Activated T-helper 1 cell treated with anti-CD3 and anti-CD28 coated beads, Interleukin-12 subunit alpha, Interleukin-12 subunit beta, Interleukin-2, Interleukin-4 antibody, amounts not matched to agents 30 ng/mL and 10 ng/mL and 1 ng/mL, durations not matched to agents 14 hours and 24 hours and 36 hours (primary cell): ENCODE results near the gene FBXO33. TPM values are rescaled to one million over a fixed set of nuclear protein-coding genes. Genes with fewer than 3 reads are reported as not detected.
A peak's percentile ranks its signal among the peaks of the same experiment; 100 is the strongest.

Experiments used
- DNase-seq: peaks from one replicate; pipeline ENCODE4 v3.0.0; 2021; ENCODE audit warnings: low spot score
- H3K27ac Mint-ChIP-seq: one replicate; pipeline ENCODE4 v1.8.0; 2021; ENCODE audit warnings: mild to moderate bottlenecking, mixed read lengths
- H3K27me3 Mint-ChIP-seq: one replicate; pipeline ENCODE4 v1.8.0; 2022; ENCODE audit warnings: mild to moderate bottlenecking, moderate library complexity, mixed read lengths; ENCODE audit not compliant: insufficient read depth
- H3K36me3 Mint-ChIP-seq: one replicate; pipeline ENCODE4 v1.8.0; 2021; ENCODE audit warnings: low read depth, mixed read lengths
- H3K4me1 Mint-ChIP-seq: one replicate; pipeline ENCODE4 v1.8.0; 2021; ENCODE audit warnings: low read depth, mixed read lengths
- H3K4me3 Mint-ChIP-seq: one replicate; pipeline ENCODE4 v1.8.0; 2021; ENCODE audit warnings: mild to moderate bottlenecking, moderate library complexity, mixed read lengths
- H3K9me3 Mint-ChIP-seq: one replicate; pipeline ENCODE4 v1.8.0; 2021; ENCODE audit warnings: mixed read lengths
- intact Hi-C: fragments of 100-400 bp; cut with micrococcal nuclease; formaldehyde crosslinking; loops from one replicate; pipeline ENCODE4 v1.15.1; 2024
- total RNA-seq: library from RNA; stranded (reverse); gene quantifications from 2 replicates; pipeline ENCODE4 v1.2.3, GENCODE V29; 2022

Gene FBXO33
- total RNA-seq: 18.1 and 20.5 TPM in 2 replicates

- peaks cover 2% of the 10 kb centered on the region for H3K36me3 Mint-ChIP-seq
- peak; percentile 96 for DNase-seq
- no peaks in the 10 kb centered on the region for H3K9me3 Mint-ChIP-seq
- intact Hi-C loops: loop anchor here (1.0 to 10.0 kb wide), 8 partner anchors 49 to 1367 kb away; partner anchors contain the start of genes GEMIN2, PNN, SEC23A and TRAPPC6B
- H3K4me1 Mint-ChIP-seq: peaks cover 41% of the 10 kb centered on the region
- peak within 1 kb of the TSS; percentile 99 for H3K4me3 Mint-ChIP-seq
- H3K27ac Mint-ChIP-seq: peak within 1 kb of the TSS; percentile 100
- H3K27me3 Mint-ChIP-seq: no peaks in the 10 kb centered on the region
Observed at GRCh38 chr14:39432179-39432618, at the start of gene FBXO33. Gene FBXO33 (minus strand): TSS chr14:39432433. CDS start chr14:39432162, 271 bp downstream.

- H3K27ac Mint-ChIP-seq: peak overlapping the region; percentile 40
- peaks cover 6% of the 10 kb centered on the region for H3K4me1 Mint-ChIP-seq
- no peak for DNase-seq
- peaks cover 5% of the 10 kb centered on the region for H3K9me3 Mint-ChIP-seq
- H3K4me3 Mint-ChIP-seq: no peak overlapping the region
- no peaks in the 10 kb centered on the region for H3K27me3 Mint-ChIP-seq
- intact Hi-C loops: no loop called here
- peaks cover 1% of the 10 kb centered on the region for H3K36me3 Mint-ChIP-seq
Observed at GRCh38 chr14:39474416-39474911, 42.2 kb upstream of the FBXO33 start.

- no peak for DNase-seq
- peaks cover 1% of the 10 kb centered on the region for H3K36me3 Mint-ChIP-seq
- H3K4me3 Mint-ChIP-seq: no peak overlapping the region
- H3K4me1 Mint-ChIP-seq: peaks cover 6% of the 10 kb centered on the region
- H3K27ac Mint-ChIP-seq: no peak overlapping the region
- H3K27me3 Mint-ChIP-seq: no peaks in the 10 kb centered on the region
- no peaks in the 10 kb centered on the region for H3K9me3 Mint-ChIP-seq
- intact Hi-C loops: no loop called here
Observed at GRCh38 chr14:39472078-39472477, 39.8 kb upstream of the FBXO33 start.

GRCh38 chr14:39469094-39469710, 37.0 kb upstream of the FBXO33 start:
- Mint-ChIP-seq H3K27me3 (peaks cover 2% of the 10 kb centered on the region), H3K4me1 (no peaks in the 10 kb centered on the region), H3K27ac (no peak overlapping the region), H3K9me3 (no peaks in the 10 kb centered on the region), H3K4me3 (no peak overlapping the region), H3K36me3 (peaks cover 1% of the 10 kb centered on the region)
- DNase-seq: no peak
- intact Hi-C loops: no loop called here

- DNase-seq: no peak
- Mint-ChIP-seq H3K27ac (no peak overlapping the region), H3K27me3 (peaks cover 2% of the 10 kb centered on the region), H3K36me3 (peaks cover 1% of the 10 kb centered on the region), H3K4me1 (no peaks in the 10 kb centered on the region), H3K4me3 (no peak overlapping the region), H3K9me3 (no peaks in the 10 kb centered on the region)
- intact Hi-C loops: no loop called here
Observed at GRCh38 chr14:39467889-39468524, 35.8 kb upstream of the FBXO33 start.

- no peaks in the 10 kb centered on the region for H3K9me3 Mint-ChIP-seq
Observed at GRCh38 chr14:39459795-39460478, 27.7 kb upstream of the FBXO33 start.

GRCh38 chr14:39456702-39457250, 24.5 kb upstream of the FBXO33 start:
- Mint-ChIP-seq H3K9me3 (no peaks in the 10 kb centered on the region), H3K4me1 (peaks cover 15% of the 10 kb centered on the region), H3K36me3 (no peaks in the 10 kb centered on the region), H3K27ac (no peak overlapping the region), H3K4me3 (no peak overlapping the region), H3K27me3 (no peaks in the 10 kb centered on the region)
- DNase-seq: no peak
- intact Hi-C loops: no loop called here

More at GRCh38 chr14:39459795-39460478, 27.7 kb upstream of the FBXO33 start:
- Mint-ChIP-seq H3K4me3 (no peak overlapping the region), H3K4me1 (peaks cover 4% of the 10 kb centered on the region), H3K27me3 (no peaks in the 10 kb centered on the region), H3K36me3 (no peaks in the 10 kb centered on the region), H3K27ac (no peak overlapping the region)
- DNase-seq: no peak
- intact Hi-C loops: no loop called here

GRCh38 chr14:39454906-39455539, 22.8 kb upstream of the FBXO33 start:
- Mint-ChIP-seq H3K27ac (peak overlapping the region; percentile 67), H3K9me3 (no peaks in the 10 kb centered on the region), H3K4me3 (no peak overlapping the region), H3K27me3 (no peaks in the 10 kb centered on the region), H3K36me3 (no peaks in the 10 kb centered on the region), H3K4me1 (peaks cover 22% of the 10 kb centered on the region)
- intact Hi-C loops: no loop called here
- no peak for DNase-seq

GRCh38 chr14:39452680-39453079, 20.4 kb upstream of the FBXO33 start:
- Mint-ChIP-seq H3K4me3 (no peak overlapping the region), H3K27ac (no peak overlapping the region), H3K27me3 (no peaks in the 10 kb centered on the region), H3K36me3 (no peaks in the 10 kb centered on the region), H3K9me3 (no peaks in the 10 kb centered on the region), H3K4me1 (peaks cover 41% of the 10 kb centered on the region)
- intact Hi-C loops: no loop called here
- DNase-seq: no peak

- Mint-ChIP-seq H3K27ac (peak overlapping the region; percentile 78), H3K9me3 (no peaks in the 10 kb centered on the region), H3K36me3 (no peaks in the 10 kb centered on the region), H3K27me3 (no peaks in the 10 kb centered on the region), H3K4me3 (peak overlapping the region; percentile 2), H3K4me1 (peaks cover 49% of the 10 kb centered on the region)
- no peak for DNase-seq
- intact Hi-C loops: no loop called here
Observed at GRCh38 chr14:39451811-39452210, 19.6 kb upstream of the FBXO33 start.

- intact Hi-C loops: loop anchor here (5.0 kb wide), 1 partner anchor 215 kb away; the partner anchor contains the start of gene MIA2
- DNase-seq: no peak
- H3K4me3 Mint-ChIP-seq: no peak overlapping the region
- peak overlapping the region; percentile 49 for H3K27ac Mint-ChIP-seq
- H3K9me3 Mint-ChIP-seq: no peaks in the 10 kb centered on the region
- H3K27me3 Mint-ChIP-seq: no peaks in the 10 kb centered on the region
- no peaks in the 10 kb centered on the region for H3K36me3 Mint-ChIP-seq
- H3K4me1 Mint-ChIP-seq: peaks cover 52% of the 10 kb centered on the region
Observed at GRCh38 chr14:39447175-39447661, 15.0 kb upstream of the FBXO33 start.

GRCh38 chr14:39446131-39446744, 14.0 kb upstream of the FBXO33 start:
- H3K27me3 Mint-ChIP-seq: no peaks in the 10 kb centered on the region
- H3K27ac Mint-ChIP-seq: peak overlapping the region; percentile 36
- DNase-seq: no peak
- H3K4me3 Mint-ChIP-seq: no peak overlapping the region
- peaks cover 42% of the 10 kb centered on the region for H3K4me1 Mint-ChIP-seq
- intact Hi-C loops: loop anchor here (1.0 to 5.0 kb wide), 2 partner anchors 13 to 214 kb away; partner anchors contain the start of gene MIA2
- no peaks in the 10 kb centered on the region for H3K36me3 Mint-ChIP-seq
- H3K9me3 Mint-ChIP-seq: no peaks in the 10 kb centered on the region
